ENCODE results near the gene EMC9.

DNA sequence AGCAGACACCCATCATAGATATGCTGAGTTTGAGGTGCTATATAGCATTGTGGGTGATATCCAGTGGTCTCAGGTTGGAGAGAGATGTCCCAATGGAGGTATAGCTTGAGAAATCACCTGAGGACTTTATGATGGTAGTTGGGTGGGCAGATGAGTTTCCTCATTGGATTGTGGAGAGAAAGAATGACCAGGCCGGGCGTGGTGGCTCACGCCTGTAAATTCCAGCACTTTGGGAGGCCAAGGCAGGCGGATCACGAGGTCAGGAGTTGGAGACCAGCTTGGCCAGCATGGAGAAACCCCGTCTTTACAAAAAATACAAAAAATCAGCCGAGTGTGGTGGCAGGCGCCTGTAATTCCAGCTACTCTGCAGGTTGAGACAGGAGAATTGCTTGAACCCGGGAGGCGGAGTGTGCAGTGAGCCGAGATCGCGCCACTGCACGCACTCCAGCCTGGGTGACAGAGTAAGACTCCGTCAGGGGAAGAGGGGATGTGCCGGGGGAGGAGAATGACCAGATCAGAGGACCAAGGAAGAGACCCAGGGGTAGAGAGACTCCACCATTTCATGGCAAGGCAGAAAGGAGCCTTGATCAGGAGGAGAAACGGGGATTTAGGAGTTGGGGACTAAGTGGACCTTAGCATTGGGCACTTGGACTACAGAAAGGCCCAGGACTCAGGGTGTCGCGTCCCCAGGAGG, 48.0 kb downstream of the EMC9 start:
- TF ChIP-seq, protein P1, sequence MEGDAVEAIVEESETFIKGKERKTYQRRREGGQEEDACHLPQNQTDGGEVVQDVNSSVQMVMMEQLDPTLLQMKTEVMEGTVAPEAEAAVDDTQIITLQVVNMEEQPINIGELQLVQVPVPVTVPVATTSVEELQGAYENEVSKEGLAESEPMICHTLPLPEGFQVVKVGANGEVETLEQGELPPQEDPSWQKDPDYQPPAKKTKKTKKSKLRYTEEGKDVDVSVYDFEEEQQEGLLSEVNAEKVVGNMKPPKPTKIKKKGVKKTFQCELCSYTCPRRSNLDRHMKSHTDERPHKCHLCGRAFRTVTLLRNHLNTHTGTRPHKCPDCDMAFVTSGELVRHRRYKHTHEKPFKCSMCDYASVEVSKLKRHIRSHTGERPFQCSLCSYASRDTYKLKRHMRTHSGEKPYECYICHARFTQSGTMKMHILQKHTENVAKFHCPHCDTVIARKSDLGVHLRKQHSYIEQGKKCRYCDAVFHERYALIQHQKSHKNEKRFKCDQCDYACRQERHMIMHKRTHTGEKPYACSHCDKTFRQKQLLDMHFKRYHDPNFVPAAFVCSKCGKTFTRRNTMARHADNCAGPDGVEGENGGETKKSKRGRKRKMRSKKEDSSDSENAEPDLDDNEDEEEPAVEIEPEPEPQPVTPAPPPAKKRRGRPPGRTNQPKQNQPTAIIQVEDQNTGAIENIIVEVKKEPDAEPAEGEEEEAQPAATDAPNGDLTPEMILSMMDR (IDR thresholded peaks at IDR 0.05; ENCODE audit: low read depth, low read length, poor library complexity, severe bottlenecking) = no peak
- TF ChIP-seq EZH2phosphoT487 (IDR thresholded peaks at IDR 0.05; ENCODE audit: borderline replicate concordance, low read length) = no peak

Measured in DOHH2 (cell line).